K562 (cell line): ENCODE results near the gene ISG20L2. TPM values are rescaled to one million over a fixed set of nuclear protein-coding genes. Genes with fewer than 3 reads are reported as not detected.
A peak's percentile ranks its signal among the peaks of the same experiment; 100 is the strongest.

Experiments
- ATAC-seq: fragments of 200-7000 bp; cut with Tn5 transposase; 3 replicates; pipeline ENCODE4 v1.9.1; 2020; ENCODE audit warnings: moderate library complexity
- BruUV-seq: library from RNA; stranded (reverse); fragments of 400-500 nt; replicated peaks from 2 replicates; lab custom pipeline; 2021; lab: Mats Ljungman, UMichigan
- CTCF ChIA-PET: fragments of 300-600 bp; formaldehyde crosslinking; extraction: SDS; loops from one replicate; lab custom pipeline; 2021; ENCODE audit warnings: low intra/inter-chr PET ratio; lab: Yijun Ruan, JAX
- POLR2A ChIA-PET: fragments of 300-600, 350-650 bp; sonication (Branson Sonifier 250); formaldehyde crosslinking; extraction: SDS; loops from one replicate; lab custom pipeline; 2021; ENCODE audit warnings: antibody characterized with exemption, inconsistent platforms; lab: Yijun Ruan, JAX
- DNase-seq, 4 experiments: peaks; one replicate each; pipeline versions ENCODE4 v3.0.0 to v3.0.0-alpha.2; 2011 to 2018; ENCODE audit warnings: low spot score in 3 of 4, mixed read lengths in 3 of 4; ENCODE audit errors: extremely low read depth in 1 of 4
- FAIRE-seq: peaks from 2 replicates; lab custom pipeline; 2011; peaks lifted over from hg19 to GRCh38; lab: Jason Lieb, UNC
- H2AFZ ChIP-seq: 2 replicates; pipeline ENCODE4 v1.6.0; 2011; ENCODE audit warnings: low read depth, low read length, control low read depth, inconsistent platforms
- H3K27ac ChIP-seq: fragments of 200-600 bp; 3 replicates; pipeline ENCODE4 v1.8.0; 2011; ENCODE audit warnings: low read depth, mild to moderate bottlenecking, control low read depth, inconsistent platforms, low read length, moderate library complexity, mixed read lengths; ENCODE audit errors: extremely low read depth
- H3K27me3 ChIP-seq, 2 experiments: fragments of 300-600 bp in 1 of 2; 2 replicates in 1 of 2; 3 replicates in 1 of 2; pipeline versions ENCODE4 v1.6.0 to v1.8.0; 2011; ENCODE audit warnings: inconsistent platforms in 2 of 2, low read length in 2 of 2, mild to moderate bottlenecking in 1 of 2, mixed read lengths in 1 of 2, moderate library complexity in 1 of 2; ENCODE audit not compliant: control insufficient read depth in 2 of 2, insufficient read depth in 2 of 2
- H3K36me3 ChIP-seq: fragments of 300-600 bp; 3 replicates; pipeline ENCODE4 v1.8.0; 2011; ENCODE audit warnings: mild to moderate bottlenecking, low read length, inconsistent platforms; ENCODE audit not compliant: control insufficient read depth, insufficient read depth
- H3K4me1 ChIP-seq, 2 experiments: fragments of 200-600 bp in 1 of 2; replicated peaks in 1 of 2; 2 replicates in 1 of 2; 3 replicates in 1 of 2; pipeline versions ENCODE4 v1.5.1 to v1.8.0; 2011; ENCODE audit warnings: inconsistent platforms in 2 of 2, low read length in 2 of 2, mild to moderate bottlenecking in 1 of 2, mixed read lengths in 1 of 2, moderate library complexity in 1 of 2; ENCODE audit not compliant: control insufficient read depth in 2 of 2, insufficient read depth in 2 of 2
- H3K4me2 ChIP-seq: 2 replicates; pipeline ENCODE4 v1.6.1; 2011; ENCODE audit warnings: low read length, control low read depth, inconsistent platforms, mixed read lengths; ENCODE audit not compliant: insufficient read depth
- H3K4me3 ChIP-seq: fragments of 200-600 bp; sonication (generic), shearing (Covaris generic); 2 replicates; pipeline ENCODE4 v1.5.1; 2016; ENCODE audit warnings: control low read depth, inconsistent platforms
- H3K79me2 ChIP-seq: fragments of 200-600 bp; 3 replicates; pipeline ENCODE4 v1.8.0; 2011; ENCODE audit warnings: low read length, inconsistent platforms; ENCODE audit not compliant: control insufficient read depth, insufficient read depth
- H3K9ac ChIP-seq, 2 experiments: 2 replicates each; pipeline versions ENCODE4 v1.6.0 to v1.6.1; 2011; ENCODE audit warnings: low read depth in 2 of 2, low read length in 2 of 2, control low read depth in 1 of 2, inconsistent platforms in 1 of 2, mild to moderate bottlenecking in 1 of 2, mixed read lengths in 1 of 2; ENCODE audit not compliant: insufficient read depth in 1 of 2
- H3K9me1 ChIP-seq: one replicate; pipeline ENCODE4 v1.6.0; 2011; ENCODE audit warnings: inconsistent platforms, mild to moderate bottlenecking, low read length, moderate library complexity; ENCODE audit not compliant: control insufficient read depth, insufficient read depth
- H3K9me3 ChIP-seq: replicated peaks from 2 replicates; pipeline ENCODE4 v1.5.1; 2011; ENCODE audit warnings: low read depth, low read length, inconsistent platforms; ENCODE audit not compliant: control insufficient read depth, insufficient read depth
- H4K20me1 ChIP-seq: replicated peaks from 2 replicates; pipeline ENCODE4 v1.6.1; 2011; ENCODE audit warnings: low read length, inconsistent platforms, mixed read lengths; ENCODE audit not compliant: control insufficient read depth, insufficient read depth
- AFF1 ChIP-seq, 2 experiments: fragments of 450-650 bp; IDR thresholded peaks; 2 replicates each; pipeline ENCODE4 v1.6.1; 2018; ENCODE audit warnings: mild to moderate bottlenecking in 2 of 2, low read depth in 1 of 2; ENCODE audit not compliant: partially characterized antibody in 2 of 2
- BRD9 ChIP-seq: fragments of 450-650 bp; IDR thresholded peaks from 2 replicates; pipeline ENCODE4 v1.6.1; 2018; ENCODE audit warnings: low read depth; ENCODE audit not compliant: partially characterized antibody
- CEBPB ChIP-seq: fragments of 450-650 bp; IDR thresholded peaks from 2 replicates; pipeline ENCODE4 v1.6.1; 2016; ENCODE audit warnings: missing genetic modification characterization, missing compliant biosample characterization
- E2F3 ChIP-seq: fragments of 250-450 bp; sonication (Bioruptor Pico); IDR thresholded peaks from 2 replicates; pipeline ENCODE4 v1.4.0; 2020; ENCODE audit warnings: mild to moderate bottlenecking
- HDAC1 ChIP-seq, 2 experiments: fragments of 450-650 bp; IDR thresholded peaks; 2 replicates each; pipeline ENCODE4 v1.6.1; 2016 to 2017; ENCODE audit warnings: inconsistent platforms in 1 of 2, mild to moderate bottlenecking in 1 of 2, moderate library complexity in 1 of 2
- LARP7 ChIP-seq: fragments of 450-650 bp; IDR thresholded peaks from 2 replicates; pipeline ENCODE4 v1.6.1; 2016
- MAZ ChIP-seq, 2 experiments: fragments of 450-650 bp in 1 of 2; sonication (generic) in 1 of 2; formaldehyde crosslinking; IDR thresholded peaks in 1 of 2; conservative IDR thresholded peaks in 1 of 2; 2 replicates each; pipeline versions ENCODE4 v1.4.0 to v1.5.0; 2020; ENCODE audit warnings: mild to moderate bottlenecking in 1 of 2, missing genetic modification reagents in 1 of 2
- NFRKB ChIP-seq: fragments of 450-650 bp; IDR thresholded peaks from 2 replicates; pipeline ENCODE4 v1.6.1; 2016; ENCODE audit warnings: low read depth
- SMAD4 ChIP-seq: fragments of 250-450 bp; sonication (Bioruptor Pico); conservative IDR thresholded peaks from 2 replicates; pipeline ENCODE4 v1.8.0; 2021; ENCODE audit warnings: inconsistent platforms, mild to moderate bottlenecking, moderate library complexity
- TRIM28 ChIP-seq: fragments of 450-650 bp; IDR thresholded peaks from 2 replicates; pipeline ENCODE4 v1.6.1; 2017
- ZNF354B ChIP-seq: fragments of 250-450 bp; sonication (Bioruptor Pico); IDR thresholded peaks from 2 replicates; pipeline ENCODE4 v1.4.0; 2020
- WGBS: fragments of 100-300 bp; shearing (Covaris generic); methylation state at CpG from one replicate; pipeline ENCODE4 v1.1.6; 2016; ENCODE audit warnings: low coverage, mixed read lengths; ENCODE audit not compliant: insufficient coverage; ENCODE audit errors: missing lambda C conversion rate; 5-methylcytosine and 5-hydroxymethylcytosine counted together
- in situ Hi-C: fragments of 300-500 bp; cut with MboI; formaldehyde crosslinking; loops from 4 replicates; pipeline ENCODE4 v1.15.0; 2018; ENCODE audit warnings: inconsistent platforms, mixed read lengths
- intact Hi-C: fragments of 100-400 bp; cut with micrococcal nuclease; formaldehyde crosslinking; loops from 2 replicates; pipeline ENCODE4 v1.14.2; 2022
- polyA plus RNA-seq, 8 experiments: library from polyadenylated mRNA; depleted of rRNA in 4 of 8; stranded (reverse) in 5 of 8; unstranded in 3 of 8; fragments of >200 nt; fragmentation: Nextera tagmentation in 2 of 8; fragmentation: Illumina TruSeq in 1 of 8; extraction: Ambion mirVana in 2 of 8; extraction: Trizol in 1 of 8; gene quantifications; 2 replicates each; pipeline versions ENCODE4 v1.2.1 to v1.2.3, GENCODE V29; 2011 to 2014; ENCODE audit warnings: inconsistent platforms in 1 of 8, missing spikeins in 1 of 8
- total RNA-seq, 7 experiments: library from RNA; depleted of rRNA in 6 of 7; stranded (reverse); fragments of >200 nt in 6 of 7; fragmentation: Illumina TruSeq in 2 of 7; extraction: Trizol in 2 of 7; gene quantifications; 2 replicates each; pipeline versions ENCODE4 v1.2.1 to v1.2.3, GENCODE V29; 2011 to 2021; ENCODE audit warnings: low replicate concordance in 1 of 7
- TF ChIP-seq, protein P1 (sequence below): fragments of 450-650 bp; IDR thresholded peaks from one replicate; pipeline ENCODE4 v1.6.1; 2018; ENCODE audit warnings: mild to moderate bottlenecking, moderate library complexity; ENCODE audit not compliant: partially characterized antibody

ISG20L2 gene
- total and polyA plus RNA-seq, 9 of the 15 experiments (the other 6 are each of a cell fraction or from before 2014, with no cell fraction given): 21.3 to 130 (median 50.3) TPM

DNA sequence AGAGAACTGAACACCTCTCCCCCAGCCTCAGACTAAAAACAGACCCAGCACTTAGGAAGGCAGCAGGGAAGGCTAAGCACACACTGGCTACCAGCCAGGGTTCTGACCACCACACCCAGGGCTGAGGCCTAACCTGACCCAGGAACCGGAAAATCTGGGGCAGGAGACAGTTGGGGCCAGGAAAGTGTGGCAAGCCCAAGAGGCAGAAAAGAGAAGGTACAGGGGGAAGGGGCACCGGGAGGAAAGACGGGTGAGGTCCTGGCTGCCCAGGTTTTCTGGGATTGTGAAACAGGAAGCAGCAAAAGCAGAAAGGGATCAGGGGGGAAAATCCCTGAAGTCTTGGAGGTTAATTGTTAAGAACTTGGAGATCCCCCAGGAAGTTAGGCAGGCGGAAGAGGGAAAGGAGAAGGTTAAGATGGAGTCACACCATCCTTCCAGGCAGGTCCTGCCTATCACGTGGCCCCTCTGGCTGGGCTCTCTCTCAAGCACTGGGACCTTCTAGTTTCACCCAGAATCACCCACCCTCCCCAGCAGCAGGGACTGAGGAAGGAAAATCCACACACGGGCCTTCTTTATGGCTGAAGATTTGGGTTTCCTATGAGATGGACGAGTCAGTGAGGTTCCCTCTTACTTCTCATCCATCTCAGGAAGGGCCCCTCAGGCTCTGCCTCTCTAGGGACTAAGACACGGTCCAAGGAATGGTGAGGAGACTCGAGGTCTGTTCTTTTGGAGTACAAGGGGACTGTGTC lies 20.3 kb upstream of the ISG20L2 start:
- WGBS: 3% methylated on average over 8 of the region's 9 CpGs
- CTCF ChIA-PET: no interaction called here
- peaks cover 26% of the 10 kb centered on the region for H4K20me1 ChIP-seq
- peak; percentile 49 for FAIRE-seq
- no peaks in the 10 kb centered on the region for H3K9me3 ChIP-seq
- peaks cover 53% of the 10 kb centered on the region for H3K36me3 ChIP-seq
- peak overlapping the region; percentile 97 for H3K4me2 ChIP-seq
- no peak overlapping the region for H2AFZ ChIP-seq
- H3K27ac ChIP-seq: peak overlapping the region; percentile 89
- peaks cover 34 to 44% of the 10 kb centered on the region in 2 experiments for H3K4me1 ChIP-seq
- BruUV-seq: no TSS peak
- intact Hi-C loops: no loop called here
- peaks cover 93% of the 10 kb centered on the region for H3K79me2 ChIP-seq
- ATAC-seq: peak; percentile 12
- H3K9me1 ChIP-seq: no peaks in the 10 kb centered on the region
- H3K4me3 ChIP-seq: peak overlapping the region; percentile 95
- in situ Hi-C loops: loop anchor here (25.0 kb wide), 1 partner anchor 1437 kb away; the partner anchor contains the start of genes FDPS, PKLR and RUSC1
- DNase-seq: peak in 1 of 4 experiments; percentile 73
- no peaks in the 10 kb centered on the region for H3K27me3 ChIP-seq
- POLR2A ChIA-PET: no interaction called here
- H3K9ac ChIP-seq: peak overlapping the region; percentile 94 to 96
- TF ChIP-seq AFF1 (IDR thresholded peaks at IDR 0.05; ENCODE audit: low read depth in 1 of 2, partially characterized antibody in 2 of 2) (peak in 1 of 2 experiments; percentile 75), ZNF354B (no peak), E2F3 (CRISPR knock-in tag) (no peak), TRIM28 (0 out of 2 replicates have a peak, but pooled peaks have one; percentile 12), NFRKB (peak; percentile 77), CEBPB (peak; percentile 11; the same call in 1 of the 2 replicates), LARP7 (0 out of 2 replicates have a peak, but pooled peaks have one; percentile 41), MAZ (CRISPR knock-in tag; conservative IDR thresholded peaks at IDR 0.05 in 1 of 2, IDR thresholded peaks at IDR 0.05 in 1 of 2) (0 out of 4 replicates have a peak, but pooled peaks of 1 of the 2 experiments have one; percentile 23), HDAC1 (IDR thresholded peaks at IDR 0.05) (0 out of 4 replicates have a peak, but pooled peaks of 1 of the 2 experiments have one; percentile 29), BRD9 (peak; percentile 14), SMAD4 (CRISPR knock-in tag) (no peak)
- TF ChIP-seq, protein P1, sequence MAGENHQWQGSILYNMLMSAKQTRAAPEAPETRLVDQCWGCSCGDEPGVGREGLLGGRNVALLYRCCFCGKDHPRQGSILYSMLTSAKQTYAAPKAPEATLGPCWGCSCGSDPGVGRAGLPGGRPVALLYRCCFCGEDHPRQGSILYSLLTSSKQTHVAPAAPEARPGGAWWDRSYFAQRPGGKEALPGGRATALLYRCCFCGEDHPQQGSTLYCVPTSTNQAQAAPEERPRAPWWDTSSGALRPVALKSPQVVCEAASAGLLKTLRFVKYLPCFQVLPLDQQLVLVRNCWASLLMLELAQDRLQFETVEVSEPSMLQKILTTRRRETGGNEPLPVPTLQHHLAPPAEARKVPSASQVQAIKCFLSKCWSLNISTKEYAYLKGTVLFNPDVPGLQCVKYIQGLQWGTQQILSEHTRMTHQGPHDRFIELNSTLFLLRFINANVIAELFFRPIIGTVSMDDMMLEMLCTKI: no peak
